HepG2 (cell line): Measurements from ENCODE around the gene FRMD8. TPM values are rescaled to one million over a fixed set of nuclear protein-coding genes. Genes with fewer than 3 reads are reported as not detected.

ENCODE experiments used
- ATRX ChIP-seq: sonication (generic); formaldehyde crosslinking; IDR thresholded peaks from 2 replicates; pipeline ENCODE4 v1.4.0; 2020; ENCODE audit warnings: missing genetic modification reagents, borderline replicate concordance
- CBFB ChIP-seq: sonication (generic); formaldehyde crosslinking; IDR thresholded peaks from 2 replicates; pipeline ENCODE4 v1.4.0; 2020; ENCODE audit warnings: missing genetic modification reagents
- CCDC6 ChIP-seq: sonication (generic); formaldehyde crosslinking; IDR thresholded peaks from 2 replicates; pipeline ENCODE4 v1.8.1; 2022; ENCODE audit warnings: mild to moderate bottlenecking, missing genetic modification reagents, moderate library complexity
- DMAP1 ChIP-seq: IDR thresholded peaks from 2 replicates; pipeline ENCODE4 v1.6.1; 2016
- HOXA5 ChIP-seq: sonication (generic); formaldehyde crosslinking; IDR thresholded peaks from 2 replicates; pipeline ENCODE4 v1.4.0; 2020; ENCODE audit warnings: missing genetic modification reagents
- IRF2 ChIP-seq: IDR thresholded peaks from 2 replicates; pipeline ENCODE4 v1.6.1; 2018; ENCODE audit warnings: missing genetic modification reagents, missing compliant biosample characterization
- JUND ChIP-seq: sonication (generic); formaldehyde crosslinking; IDR thresholded peaks from 2 replicates; pipeline ENCODE4 v1.8.0; 2022; ENCODE audit warnings: mild to moderate bottlenecking, missing genetic modification reagents
- KLF13 ChIP-seq: sonication (generic); formaldehyde crosslinking; IDR thresholded peaks from 2 replicates; pipeline ENCODE4 v1.4.0; 2020; ENCODE audit warnings: mild to moderate bottlenecking, missing genetic modification reagents
- MEIS2 ChIP-seq: sonication (generic); formaldehyde crosslinking; IDR thresholded peaks from 2 replicates; pipeline ENCODE4 v1.9.0; 2021; ENCODE audit warnings: mild to moderate bottlenecking, missing genetic modification reagents
- MXD3 ChIP-seq: IDR thresholded peaks from 2 replicates; pipeline ENCODE4 v1.6.1; 2016; ENCODE audit warnings: mild to moderate bottlenecking, missing biosample characterization, missing genetic modification reagents
- NFE2L1 ChIP-seq: sonication (generic); formaldehyde crosslinking; IDR thresholded peaks from 2 replicates; pipeline ENCODE4 v1.4.0; 2020; ENCODE audit warnings: missing genetic modification reagents, mild to moderate bottlenecking, borderline replicate concordance
- NR1H2 ChIP-seq: sonication (generic); formaldehyde crosslinking; IDR thresholded peaks from 2 replicates; pipeline ENCODE4 v1.8.1; 2022; ENCODE audit warnings: low read depth, missing genetic modification reagents, borderline replicate concordance
- RCOR2 ChIP-seq: IDR thresholded peaks from 2 replicates; pipeline ENCODE4 v1.6.1; 2016; ENCODE audit warnings: missing biosample characterization, missing genetic modification reagents
- TBX2 ChIP-seq: sonication (generic); formaldehyde crosslinking; IDR thresholded peaks from 2 replicates; pipeline ENCODE4 v1.5.0; 2020; ENCODE audit warnings: missing genetic modification reagents, mild to moderate bottlenecking, borderline replicate concordance
- TCF12 ChIP-seq, 2 experiments: fragments of 450-650 bp in 1 of 2; sonication (generic) in 1 of 2; formaldehyde crosslinking in 1 of 2; IDR thresholded peaks; 2 replicates each; pipeline versions ENCODE4 v1.6.1 to v1.8.0; 2017 to 2022; ENCODE audit warnings: antibody characterized with exemption in 1 of 2, mild to moderate bottlenecking in 1 of 2, missing genetic modification reagents in 1 of 2, moderate library complexity in 1 of 2
- TFDP2 ChIP-seq: sonication (generic); formaldehyde crosslinking; IDR thresholded peaks from 2 replicates; pipeline ENCODE4 v1.4.0; 2020; ENCODE audit warnings: missing genetic modification reagents
- U2AF1 ChIP-seq: fragments of 200-400 bp; formaldehyde crosslinking; optimal IDR thresholded peaks from 2 replicates; pipeline ENCODE3; 2017; ENCODE audit warnings: mild to moderate bottlenecking, low read depth, low read length
- WIZ ChIP-seq: sonication (generic); formaldehyde crosslinking; IDR thresholded peaks from 2 replicates; pipeline ENCODE4 v1.5.1; 2020; ENCODE audit warnings: mild to moderate bottlenecking, missing genetic modification reagents
- ZNF343 ChIP-seq: sonication (generic); formaldehyde crosslinking; IDR thresholded peaks from 2 replicates; pipeline ENCODE4 v1.4.0; 2020; ENCODE audit warnings: mild to moderate bottlenecking, missing genetic modification reagents
- ZNF367 ChIP-seq: sonication (generic); formaldehyde crosslinking; IDR thresholded peaks from 2 replicates; pipeline ENCODE4 v1.4.0; 2020; ENCODE audit warnings: missing genetic modification reagents, borderline replicate concordance
- ZNF414 ChIP-seq: sonication (generic); formaldehyde crosslinking; IDR thresholded peaks from 2 replicates; pipeline ENCODE4 v1.5.0; 2020; ENCODE audit warnings: missing genetic modification reagents
- ZNF629 ChIP-seq: sonication (generic); formaldehyde crosslinking; conservative IDR thresholded peaks from 2 replicates; pipeline ENCODE4 v1.5.0; 2020; ENCODE audit warnings: missing genetic modification reagents
- ZSCAN22 ChIP-seq: sonication (generic); formaldehyde crosslinking; IDR thresholded peaks from 2 replicates; pipeline ENCODE4 v1.4.0; 2020; ENCODE audit warnings: mild to moderate bottlenecking, missing genetic modification reagents
- polyA plus RNA-seq, 8 experiments: library from polyadenylated mRNA; depleted of rRNA in 3 of 8; stranded (reverse) in 7 of 8; unstranded in 1 of 8; fragments of >200 nt; fragmentation: Illumina TruSeq in 4 of 8; extraction: Trizol in 4 of 8; gene quantifications; 2 replicates each; pipeline versions ENCODE4 v1.2.1 to v1.2.3, GENCODE V29; 2011 to 2016; ENCODE audit warnings: low read depth in 4 of 8, missing spikeins in 1 of 8, mixed read lengths in 1 of 8; ENCODE audit not compliant: insufficient read depth in 1 of 8
- total RNA-seq, 5 experiments: library from RNA; depleted of rRNA; stranded (reverse); fragments of >200 nt; fragmentation: Illumina TruSeq; extraction: Trizol; gene quantifications; 2 replicates each; pipeline ENCODE4 v1.2.3, GENCODE V29; 2016; ENCODE audit warnings: low read depth in 1 of 5
- TF ChIP-seq, protein P1 (sequence below): IDR thresholded peaks from 2 replicates; pipeline ENCODE4 v1.6.1; 2016
- TF ChIP-seq, protein P2 (sequence below): sonication (generic); formaldehyde crosslinking; IDR thresholded peaks from 2 replicates; pipeline ENCODE4 v1.5.0; 2020; ENCODE audit warnings: mild to moderate bottlenecking, missing genetic modification reagents, borderline replicate concordance

FRMD8 gene
- total and polyA plus RNA-seq, 2 of the 13 experiments (the other 11 are each of a cell fraction or from before 2014, with no cell fraction given), result 5.8 to 20.6 TPM

DNA sequence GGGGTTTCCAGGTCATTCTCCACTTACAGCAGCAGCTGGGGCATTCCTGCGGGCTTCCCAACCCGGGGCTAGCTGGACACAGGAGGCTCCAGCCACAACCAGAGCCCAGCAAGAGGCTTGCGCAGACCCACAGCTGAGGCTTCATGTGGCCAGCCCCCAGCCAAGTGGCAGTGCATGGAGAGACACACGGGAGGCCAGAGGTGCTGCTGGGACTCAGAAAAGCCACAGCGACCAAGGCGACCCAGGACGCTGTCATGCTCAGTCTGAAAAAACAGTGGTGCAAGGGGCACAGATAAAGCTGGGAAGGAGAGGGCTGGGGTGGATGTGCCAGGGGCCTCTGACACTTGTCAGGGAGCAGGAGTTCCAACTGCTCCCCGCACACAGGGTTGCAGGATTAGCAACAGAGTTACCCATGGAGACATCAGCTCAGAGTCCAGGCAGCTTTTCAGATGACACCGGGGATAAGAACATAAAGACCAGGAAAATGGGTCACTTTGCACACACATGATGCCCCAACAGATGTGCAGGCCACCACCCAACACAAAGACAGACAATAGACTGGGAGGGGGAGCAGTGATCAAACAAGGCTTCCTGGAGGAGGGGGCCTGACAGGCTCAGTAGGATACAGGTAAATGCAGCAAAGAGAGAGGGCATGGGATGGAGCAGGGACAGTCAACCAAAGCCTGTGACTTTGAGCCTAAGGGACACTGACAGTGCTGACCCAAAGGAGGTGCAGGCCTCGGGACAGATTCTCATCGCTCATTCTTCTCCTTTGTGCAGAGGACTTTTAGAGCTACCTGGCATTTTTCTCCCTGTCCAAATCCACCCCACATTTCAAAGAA lies 29.3 kb downstream of the FRMD8 start (continued):
- TF ChIP-seq U2AF1, result no peak
- TF ChIP-seq TFDP2 (CRISPR knock-in tag), result no peak
- TF ChIP-seq CCDC6 (CRISPR knock-in tag), result no peak
- TF ChIP-seq ZNF414, result no peak
- 0 out of 2 replicates have a peak, but pooled peaks have one; percentile 5 for TF ChIP-seq DMAP1 (CRISPR knock-in tag)
- TF ChIP-seq ZSCAN22 (CRISPR knock-in tag), result no peak
- TF ChIP-seq WIZ (CRISPR knock-in tag), result no peak
- no peak for TF ChIP-seq KLF13 (CRISPR knock-in tag)
- TF ChIP-seq ZNF367 (CRISPR knock-in tag), result no peak; the same call in 1 of the 2 replicates
- TF ChIP-seq MEIS2 (CRISPR knock-in tag), result no peak
- peak; percentile 87 for TF ChIP-seq ZNF629 (CRISPR knock-in tag)
- 0 out of 2 replicates have a peak, but pooled peaks have one; percentile 8 for TF ChIP-seq IRF2 (CRISPR knock-in tag)
- TF ChIP-seq HOXA5 (CRISPR knock-in tag), result no peak
- TF ChIP-seq MXD3 (CRISPR knock-in tag), result no peak
- TF ChIP-seq NR1H2, result no peak
- no peak for TF ChIP-seq JUND (CRISPR knock-in tag)
- no peak for TF ChIP-seq TCF12 (IDR thresholded peaks at IDR 0.05)
- TF ChIP-seq TCF12 (CRISPR knock-in tag; IDR thresholded peaks at IDR 0.05), result no peak; the same call in 1 of the 2 replicates
- TF ChIP-seq, protein P1, sequence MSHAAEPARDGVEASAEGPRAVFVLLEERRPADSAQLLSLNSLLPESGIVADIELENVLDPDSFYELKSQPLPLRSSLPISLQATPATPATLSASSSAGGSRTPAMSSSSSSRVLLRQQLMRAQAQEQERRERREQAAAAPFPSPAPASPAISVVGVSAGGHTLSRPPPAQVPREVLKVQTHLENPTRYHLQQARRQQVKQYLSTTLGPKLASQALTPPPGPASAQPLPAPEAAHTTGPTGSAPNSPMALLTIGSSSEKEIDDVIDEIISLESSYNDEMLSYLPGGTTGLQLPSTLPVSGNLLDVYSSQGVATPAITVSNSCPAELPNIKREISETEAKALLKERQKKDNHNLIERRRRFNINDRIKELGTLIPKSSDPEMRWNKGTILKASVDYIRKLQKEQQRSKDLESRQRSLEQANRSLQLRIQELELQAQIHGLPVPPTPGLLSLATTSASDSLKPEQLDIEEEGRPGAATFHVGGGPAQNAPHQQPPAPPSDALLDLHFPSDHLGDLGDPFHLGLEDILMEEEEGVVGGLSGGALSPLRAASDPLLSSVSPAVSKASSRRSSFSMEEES (CRISPR knock-in tag), result no peak
- no peak for TF ChIP-seq ATRX (CRISPR knock-in tag)
- TF ChIP-seq TBX2, result no peak
- TF ChIP-seq, protein P2, sequence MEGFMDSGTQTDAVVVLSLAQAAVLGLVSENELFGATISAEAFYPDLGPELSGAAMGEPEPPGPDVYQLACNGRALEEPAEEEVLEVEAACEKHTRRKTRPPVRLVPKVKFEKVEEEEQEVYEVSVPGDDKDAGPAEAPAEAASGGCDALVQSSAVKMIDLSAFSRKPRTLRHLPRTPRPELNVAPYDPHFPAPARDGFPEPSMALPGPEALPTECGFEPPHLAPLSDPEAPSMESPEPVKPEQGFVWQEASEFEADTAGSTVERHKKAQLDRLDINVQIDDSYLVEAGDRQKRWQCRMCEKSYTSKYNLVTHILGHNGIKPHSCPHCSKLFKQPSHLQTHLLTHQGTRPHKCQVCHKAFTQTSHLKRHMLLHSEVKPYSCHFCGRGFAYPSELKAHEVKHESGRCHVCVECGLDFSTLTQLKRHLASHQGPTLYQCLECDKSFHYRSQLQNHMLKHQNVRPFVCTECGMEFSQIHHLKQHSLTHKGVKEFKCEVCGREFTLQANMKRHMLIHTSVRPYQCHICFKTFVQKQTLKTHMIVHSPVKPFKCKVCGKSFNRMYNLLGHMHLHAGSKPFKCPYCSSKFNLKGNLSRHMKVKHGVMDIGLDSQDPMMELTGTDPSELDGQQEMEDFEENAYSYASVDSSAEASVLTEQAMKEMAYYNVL, result no peak
- TF ChIP-seq NFE2L1 (CRISPR knock-in tag), result no peak
- TF ChIP-seq RCOR2 (CRISPR knock-in tag), result no peak
- TF ChIP-seq ZNF343 (CRISPR knock-in tag), result 0 out of 2 replicates have a peak, but pooled peaks have one; percentile 37
- TF ChIP-seq CBFB (CRISPR knock-in tag), result no peak
